Testis (tissue), 3 donors: ENCODE data around the gene MROH2B. TPM values are rescaled to one million over a fixed set of nuclear protein-coding genes. Genes with fewer than 3 reads are reported as not detected.

Experiments used
- DNase-seq: peaks from one replicate; pipeline ENCODE4 v3.0.0-alpha.2; 2019
- H3K27ac ChIP-seq, 2 donors: fragments of 200-600 bp; sonication (generic); one replicate each; pipeline ENCODE4 v1.5.1; 2019
- H3K27me3 ChIP-seq: fragments of 200-600 bp; sonication (generic); one replicate; pipeline ENCODE4 v1.5.1; 2019
- H3K36me3 ChIP-seq: fragments of 200-600 bp; sonication (generic); one replicate; pipeline ENCODE4 v1.5.1; 2017; ENCODE audit warnings: low read depth; ENCODE audit errors: missing control alignments
- H3K4me1 ChIP-seq: fragments of 200-600 bp; sonication (generic); one replicate; pipeline ENCODE4 v1.5.1; 2019
- H3K4me3 ChIP-seq, 2 donors: fragments of 200-600 bp; sonication (generic); one replicate each; pipeline ENCODE4 v1.5.1; 2017 to 2019
- H3K9me3 ChIP-seq: fragments of 200-600 bp; sonication (generic); one replicate; pipeline ENCODE4 v1.5.1; 2017
- CTCF ChIP-seq, 3 experiments: fragments of 450-650 bp in 2 of 3; fragments of 200-600 bp in 1 of 3; sonication (generic) in 1 of 3; IDR thresholded peaks; one replicate each; pipeline ENCODE4 v1.5.1; 2016 to 2019; ENCODE audit warnings: antibody characterized with exemption in 3 of 3, mild to moderate bottlenecking in 2 of 3, moderate library complexity in 1 of 3
- POLR2A ChIP-seq: fragments of 450-650 bp; IDR thresholded peaks from one replicate; pipeline ENCODE4 v1.6.1; 2017; ENCODE audit warnings: antibody characterized with exemption, mild to moderate bottlenecking, moderate library complexity
- WGBS, 2 donors: methylation state at CpG; one replicate each; pipeline ENCODE4 v1.1.5; 2018; 5-methylcytosine and 5-hydroxymethylcytosine counted together
- intact Hi-C: fragments of 100-400 bp; cut with DNase I; formaldehyde crosslinking; loops from one replicate; pipeline ENCODE4 v1.15.1; 2023; ENCODE audit warnings: low total_unique reads
- polyA plus RNA-seq: library from polyadenylated mRNA; stranded (reverse); fragments of 350-450 nt; fragmentation: Illumina TruSeq; extraction: RNeasy Lipid Tissue Mini Kit (QIAGEN cat#74804); gene quantifications from one replicate; pipeline ENCODE4 v1.2.3, GENCODE V29; 2014; ENCODE audit warnings: low read depth, low replicate concordance; ENCODE audit not compliant: insufficient read depth
- total RNA-seq, 2 donors: library from RNA; depleted of rRNA; stranded (reverse); fragments of >200 nt; gene quantifications; one replicate each; pipeline ENCODE4 v1.2.3, GENCODE V29; 2016

Gene MROH2B
- total and polyA plus RNA-seq, 3 donors from 2014 or later, result 31.3 to 171 (median 49.1) TPM

- WGBS, 2 donors, result 92 to 96% methylated on average over 6 of the region's 6 CpGs
These were observed 60.6 kb downstream of the MROH2B start for GRCh38 chr5:41010572-41010971.

GRCh38 chr5:41009232-41009631 lies 61.9 kb downstream of the MROH2B start:
- Histone ChIP-seq H3K4me3 (no peak overlapping the region), H3K27ac (no peak overlapping the region), H3K27me3 (no peaks in the 10 kb centered on the region), H3K4me1 (no peaks in the 10 kb centered on the region), H3K9me3 (no peaks in the 10 kb centered on the region), H3K36me3 (no peaks in the 10 kb centered on the region)
- no peak for DNase-seq
- 87 to 88% methylated on average over 4 of the region's 4 CpGs for WGBS, 2 donors
- intact Hi-C loops, result no loop called here
- TF ChIP-seq POLR2A (no peak), CTCF (IDR thresholded peaks at IDR 0.05) (no peak)

More at GRCh38 chr5:41010572-41010971, 60.6 kb downstream of the MROH2B start:
- TF ChIP-seq CTCF (IDR thresholded peaks at IDR 0.05) (no peak), POLR2A (no peak)
- intact Hi-C loops, result no loop called here
- H3K27ac ChIP-seq, result no peak overlapping the region
- H3K27me3 ChIP-seq, result no peaks in the 10 kb centered on the region
- no peak for DNase-seq
- H3K4me3 ChIP-seq, result no peak overlapping the region
- no peaks in the 10 kb centered on the region for H3K9me3 ChIP-seq
- no peaks in the 10 kb centered on the region for H3K36me3 ChIP-seq
- no peaks in the 10 kb centered on the region for H3K4me1 ChIP-seq

- Histone ChIP-seq H3K9me3 (no peaks in the 10 kb centered on the region), H3K4me1 (no peaks in the 10 kb centered on the region), H3K4me3 (peak overlapping the region in 1 of 2 donors; percentile 11), H3K27ac (no peak overlapping the region), H3K36me3 (no peaks in the 10 kb centered on the region), H3K27me3 (no peaks in the 10 kb centered on the region)
- WGBS, 2 donors, result 61 to 78% methylated on average over 7 of the region's 7 CpGs
- TF ChIP-seq POLR2A (no peak), CTCF (IDR thresholded peaks at IDR 0.05) (no peak)
- intact Hi-C loops, result no loop called here
- no peak for DNase-seq
These were observed 66.2 kb downstream of the MROH2B start for GRCh38 chr5:41004931-41005330.

- no peaks in the 10 kb centered on the region for H3K27me3 ChIP-seq
- no peak for DNase-seq
- intact Hi-C loops, result no loop called here
- no peaks in the 10 kb centered on the region for H3K36me3 ChIP-seq
- H3K27ac ChIP-seq, result no peak overlapping the region
- no peaks in the 10 kb centered on the region for H3K9me3 ChIP-seq
- H3K4me3 ChIP-seq, result no peak overlapping the region
- 79% methylated on average over 3 of the region's 3 CpGs for WGBS, 2 donors
- no peaks in the 10 kb centered on the region for H3K4me1 ChIP-seq
- TF ChIP-seq POLR2A, result no peak
- no peak for TF ChIP-seq CTCF (IDR thresholded peaks at IDR 0.05)
These were observed 67.3 kb downstream of the MROH2B start for GRCh38 chr5:41003670-41004376.

GRCh38 chr5:40999966-41000365 lies 71.2 kb downstream of the MROH2B start:
- WGBS, 2 donors, result 91 to 96% methylated on average over 4 of the region's 4 CpGs
- intact Hi-C loops, result no loop called here
- Histone ChIP-seq H3K36me3 (no peaks in the 10 kb centered on the region), H3K4me3 (no peak overlapping the region), H3K27me3 (no peaks in the 10 kb centered on the region), H3K27ac (no peak overlapping the region), H3K9me3 (no peaks in the 10 kb centered on the region), H3K4me1 (no peaks in the 10 kb centered on the region)
- TF ChIP-seq CTCF (IDR thresholded peaks at IDR 0.05) (no peak), POLR2A (no peak)
- DNase-seq, result no peak
